ENCODE measurements around the gene DCST2. TPM values are rescaled to one million over a fixed set of nuclear protein-coding genes. Genes with fewer than 3 reads are reported as not detected.

Gene DCST2
- total RNA-seq, 2 donors from 2014 or later = not detected

GRCh38 chr1:155076371-155076770, 42.8 kb upstream of the DCST2 start:
- DNase-seq (ENCODE audit: low spot score) = no peak
- Histone ChIP-seq H3K4me1 (peaks cover 0 to 30% of the 10 kb centered on the region in 2 donors), H3K36me3 (no peaks in the 10 kb centered on the region), H3K27me3 (peaks cover 15 to 22% of the 10 kb centered on the region in 2 donors), H3K4me3 (no peak overlapping the region), H3K9me3 (no peaks in the 10 kb centered on the region), H3K27ac (no peak overlapping the region)
- no peak for TF ChIP-seq CTCF (IDR thresholded peaks at IDR 0.05)

- H3K4me3 ChIP-seq = no peak overlapping the region
- DNase-seq (ENCODE audit: low spot score) = no peak
- peaks cover 0 to 30% of the 10 kb centered on the region in 2 donors for H3K4me1 ChIP-seq
- TF ChIP-seq CTCF (IDR thresholded peaks at IDR 0.05) = no peak
- peaks cover 7 to 14% of the 10 kb centered on the region in 2 donors for H3K27me3 ChIP-seq
- no peaks in the 10 kb centered on the region for H3K36me3 ChIP-seq
- H3K27ac ChIP-seq = no peak overlapping the region
- H3K9me3 ChIP-seq = no peaks in the 10 kb centered on the region
These were observed 42.0 kb upstream of the DCST2 start for GRCh38 chr1:155075535-155075934.

- Histone ChIP-seq H3K4me3 (no peak overlapping the region), H3K4me1 (peaks cover 0 to 17% of the 10 kb centered on the region in 2 donors), H3K9me3 (no peaks in the 10 kb centered on the region), H3K27me3 (no peaks in the 10 kb centered on the region), H3K27ac (no peak overlapping the region), H3K36me3 (no peaks in the 10 kb centered on the region)
- TF ChIP-seq CTCF (IDR thresholded peaks at IDR 0.05) = no peak
- DNase-seq (ENCODE audit: low spot score) = no peak
These were observed 40.0 kb upstream of the DCST2 start for GRCh38 chr1:155073377-155074242.

- H3K4me1 ChIP-seq = peaks cover 0 to 17% of the 10 kb centered on the region in 2 donors
- H3K4me3 ChIP-seq = no peak overlapping the region
- no peaks in the 10 kb centered on the region for H3K9me3 ChIP-seq
- no peaks in the 10 kb centered on the region for H3K27me3 ChIP-seq
- DNase-seq (ENCODE audit: low spot score) = no peak
- no peaks in the 10 kb centered on the region for H3K36me3 ChIP-seq
- TF ChIP-seq CTCF (IDR thresholded peaks at IDR 0.05) = no peak
- no peak overlapping the region for H3K27ac ChIP-seq
These were observed 39.1 kb upstream of the DCST2 start for GRCh38 chr1:155072531-155073289.

GRCh38 chr1:155071701-155072100, 38.1 kb upstream of the DCST2 start:
- no peaks in the 10 kb centered on the region for H3K27me3 ChIP-seq
- no peak for DNase-seq (ENCODE audit: low spot score)
- no peak for TF ChIP-seq CTCF (IDR thresholded peaks at IDR 0.05)
- no peak overlapping the region for H3K4me3 ChIP-seq
- H3K9me3 ChIP-seq = no peaks in the 10 kb centered on the region
- peaks cover 0 to 17% of the 10 kb centered on the region in 2 donors for H3K4me1 ChIP-seq
- H3K27ac ChIP-seq = peak overlapping the region in 1 of 2 donors; percentile 81
- no peaks in the 10 kb centered on the region for H3K36me3 ChIP-seq

Data from right atrium auricular region (tissue), 2 donors.